HG02798 (cell line): ENCODE results near the gene TP53BP2.
"Not testable (repeated sequence)": the region's sequence is repeated elsewhere in the genome, so short reads cannot be mapped to it uniquely, and the experiment has no call there.

Experiments used
- ATAC-seq: cut with Tn5 transposase; IDR thresholded peaks from one replicate; pipeline ENCODE4 v1.9.1; 2021; ENCODE audit warnings: mild to moderate bottlenecking; ENCODE audit not compliant: unreplicated experiment, poor library complexity

TP53BP2 gene

DNA sequence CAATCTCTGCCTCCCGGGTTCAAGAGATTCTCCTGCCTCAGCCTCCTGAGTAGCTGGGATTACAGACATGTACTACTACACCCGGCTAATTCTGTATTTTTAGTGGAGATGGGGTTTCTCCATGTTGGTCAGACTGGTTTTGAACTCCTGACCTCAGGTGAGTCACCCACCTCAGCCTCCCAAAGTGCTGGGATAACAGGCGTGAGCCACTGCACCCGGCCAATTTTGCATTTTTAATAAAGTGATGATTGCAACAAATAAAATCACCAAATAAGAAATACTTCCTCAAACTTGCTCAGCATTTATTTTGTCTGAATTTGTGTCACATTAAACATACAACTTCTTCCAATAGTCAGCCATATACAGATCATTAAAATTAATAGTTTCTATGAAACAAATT, 35.8 kb downstream of the TP53BP2 start:
- not testable (repeated sequence) for ATAC-seq

DNA sequence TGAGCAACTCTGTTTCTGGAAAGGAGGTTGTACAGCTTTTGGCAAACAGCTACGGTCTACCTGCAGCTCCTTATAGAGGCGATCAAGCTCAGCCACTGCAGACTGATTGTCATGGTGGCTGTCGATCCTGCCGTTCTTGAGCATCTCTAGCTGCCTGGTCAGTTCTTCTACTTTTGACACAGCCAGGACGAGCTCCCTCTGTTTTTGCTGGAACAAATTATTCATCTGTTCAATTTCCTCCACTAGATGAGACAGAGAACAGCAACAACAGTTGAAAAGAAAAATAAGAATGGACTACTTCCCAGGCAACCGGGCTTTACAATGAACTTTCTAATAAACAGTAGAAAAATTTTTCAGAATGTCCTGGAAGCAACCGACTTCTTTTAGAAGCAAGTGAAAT, 42.5 kb downstream of the TP53BP2 start:
- no peak for ATAC-seq

DNA sequence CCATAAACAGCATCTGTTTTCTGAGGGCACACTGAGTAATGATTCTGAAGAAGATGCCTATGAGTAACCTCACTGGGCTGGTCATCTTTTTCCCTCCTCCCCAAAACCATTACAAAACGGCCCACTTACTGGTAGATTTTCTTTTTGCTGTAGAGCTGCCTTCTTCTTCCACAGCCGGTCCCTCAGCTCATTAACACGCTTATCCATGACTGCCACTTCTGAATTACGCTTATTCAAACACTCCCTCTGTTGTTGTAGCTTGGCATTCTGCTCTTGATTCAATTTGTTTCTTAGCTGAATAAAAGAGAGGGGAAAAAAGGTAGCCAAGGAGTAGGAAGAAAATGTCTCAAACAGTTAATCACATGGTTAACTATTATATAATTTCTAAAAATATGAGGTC, 43.1 kb downstream of the TP53BP2 start:
- ATAC-seq: no peak

DNA sequence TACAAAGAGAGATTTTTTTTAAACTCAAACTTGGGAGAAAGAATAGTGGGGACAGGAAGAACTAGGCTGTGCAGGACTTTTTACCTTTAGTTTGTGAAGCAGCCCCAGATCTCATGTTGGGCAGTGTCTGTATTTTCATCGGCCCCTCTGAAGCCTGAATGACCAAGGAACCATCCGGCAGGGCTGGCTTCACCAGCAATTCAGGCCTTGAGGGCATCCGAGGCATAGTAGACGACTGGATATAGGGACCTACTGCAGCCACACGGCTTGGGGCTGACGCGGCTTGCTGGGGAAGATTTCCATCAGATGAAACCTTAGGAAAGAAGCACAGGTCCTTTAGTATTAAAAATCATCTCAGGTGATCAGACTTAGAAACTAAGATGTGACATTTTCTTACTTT, 43.7 kb downstream of the TP53BP2 start:
- no peak for ATAC-seq

DNA sequence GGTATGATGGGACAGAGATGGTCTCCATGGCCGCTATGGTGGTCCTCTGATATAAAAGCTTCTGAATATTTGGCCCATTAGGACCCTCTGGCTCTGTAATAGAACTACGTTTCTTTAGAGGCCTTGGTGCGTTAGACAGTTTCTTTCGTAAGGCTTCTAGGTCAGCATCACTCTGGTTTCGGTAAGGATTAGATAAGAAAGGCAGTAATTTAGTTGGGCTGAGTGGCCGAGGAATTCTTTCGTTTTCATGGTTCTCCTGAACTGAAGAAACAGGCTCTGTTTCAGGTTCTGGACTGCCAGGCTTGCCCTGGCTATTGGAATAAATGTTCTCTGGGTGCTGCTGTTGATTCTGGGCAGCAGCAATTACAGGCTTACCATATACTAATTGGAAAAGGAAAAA, 49.5 kb downstream of the TP53BP2 start:
- ATAC-seq: no peak

DNA sequence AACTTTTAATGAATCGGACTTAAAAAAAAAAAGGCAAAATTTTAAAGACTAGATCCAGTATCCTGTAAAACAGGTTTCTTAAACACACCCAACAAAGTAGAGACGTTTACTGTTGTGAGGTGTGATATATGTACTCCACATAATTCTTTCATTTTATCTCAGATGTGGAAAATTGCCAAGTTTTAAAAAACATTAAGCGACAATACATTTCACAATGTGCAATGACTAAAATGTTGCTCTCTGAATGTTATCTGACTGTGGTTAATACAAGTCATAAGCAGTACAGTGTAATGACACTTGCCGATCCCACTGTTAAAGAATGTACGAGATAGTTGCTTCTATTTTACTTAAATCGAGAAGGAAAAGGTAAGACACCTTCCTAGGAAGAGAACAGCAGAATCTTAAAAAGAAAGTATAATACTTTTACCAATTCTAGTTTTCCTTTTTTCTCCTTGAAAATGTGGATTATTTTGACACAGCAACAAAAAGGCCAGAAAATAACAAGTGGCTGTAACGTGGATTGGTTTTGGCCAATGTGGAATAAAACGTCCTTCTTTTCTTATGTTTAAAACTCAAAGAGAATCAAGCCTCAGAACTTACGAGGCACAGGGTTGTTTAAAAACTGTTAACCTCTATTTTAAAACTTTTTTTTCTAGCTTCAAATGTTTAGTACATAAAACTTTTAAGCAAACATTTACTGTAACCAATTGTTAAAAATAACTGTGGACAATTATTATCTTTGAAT, 51.4 kb downstream of the TP53BP2 start:
- ATAC-seq: no peak

DNA sequence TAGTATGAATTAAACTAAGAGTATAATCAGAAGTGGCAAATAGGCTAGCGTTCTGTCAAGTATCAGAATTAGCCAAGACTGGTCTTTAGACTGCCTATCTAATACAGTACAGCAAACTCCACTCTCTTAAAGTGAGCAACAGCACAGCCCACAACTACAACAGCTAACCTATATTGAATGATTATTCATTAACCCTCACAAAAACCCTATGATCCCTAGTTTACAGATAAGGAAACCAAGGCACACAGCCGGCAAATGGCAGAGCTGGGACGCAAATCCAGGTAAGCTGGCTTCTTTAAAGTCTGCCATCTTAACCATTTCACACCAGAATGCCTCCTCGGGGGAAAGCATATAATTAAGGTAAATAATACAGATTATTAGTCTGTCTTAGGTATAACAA, 52.0 kb downstream of the TP53BP2 start:
- no peak for ATAC-seq

DNA sequence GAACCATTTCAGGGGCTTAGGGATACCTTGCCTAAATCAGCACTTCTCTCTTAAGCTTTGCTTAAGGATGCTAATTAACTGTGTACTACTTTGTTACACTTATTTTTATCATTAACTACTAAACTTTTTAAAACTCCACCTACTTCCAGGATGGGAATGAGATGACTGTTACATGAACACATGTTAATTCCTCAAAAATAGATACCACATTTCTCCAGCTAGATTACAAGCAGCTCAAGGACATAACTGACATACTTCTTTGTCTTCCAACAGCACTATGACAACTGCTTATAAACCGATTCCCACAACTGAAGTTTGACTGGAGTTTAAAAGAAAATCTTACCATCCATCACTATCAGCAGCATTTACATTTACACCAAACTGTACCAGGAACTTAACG, 53.7 kb downstream of the TP53BP2 start:
- no peak for ATAC-seq

DNA sequence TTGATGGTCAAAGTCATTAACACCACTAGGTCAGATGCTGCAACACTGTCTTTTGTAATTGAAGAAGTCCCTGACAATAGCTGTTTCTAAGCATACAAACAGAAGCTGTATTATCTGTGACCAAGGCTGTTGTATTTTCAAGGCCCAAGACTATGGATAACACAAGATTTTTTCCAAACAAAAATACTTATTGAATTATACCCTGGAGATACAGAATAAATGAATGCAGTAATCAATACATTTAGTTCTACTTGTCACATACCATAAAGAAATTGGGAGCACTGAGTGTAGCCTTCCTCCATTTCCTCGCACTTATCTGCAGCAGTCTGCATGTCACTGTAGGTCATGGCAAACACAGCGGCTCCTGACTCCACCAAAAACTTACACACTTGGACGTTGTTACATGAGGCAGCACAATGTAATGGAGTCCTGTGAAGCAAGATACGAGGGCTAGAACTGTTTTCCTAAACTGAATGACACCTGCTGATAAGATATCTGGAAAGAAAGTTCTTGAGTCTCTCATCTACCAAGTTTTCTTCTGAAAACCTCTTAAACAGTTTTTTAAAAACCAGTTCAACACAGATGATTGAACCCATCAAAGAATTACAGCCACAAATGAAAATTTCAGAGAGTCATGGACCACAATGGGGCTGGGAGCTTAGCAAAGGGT, 56.9 kb downstream of the TP53BP2 start:
- no peak for ATAC-seq

DNA sequence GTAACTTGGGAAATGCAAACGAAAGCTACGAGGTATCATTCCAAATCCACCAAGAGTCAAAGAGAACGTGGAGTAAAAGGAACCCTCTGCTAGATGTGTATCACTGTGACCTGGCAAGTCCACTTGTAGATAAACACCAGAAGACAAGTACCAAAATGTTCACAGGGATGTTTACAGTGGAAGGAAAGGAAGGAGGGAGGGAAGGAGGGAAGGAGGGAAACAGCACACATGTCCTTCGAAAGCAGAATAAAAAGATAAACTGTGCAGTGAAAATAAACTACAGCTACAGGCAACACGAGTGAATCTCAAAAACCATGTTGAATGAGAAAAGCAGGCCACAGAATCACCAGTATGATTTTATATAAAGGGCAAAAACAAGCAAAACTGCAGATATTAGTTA, 59.9 kb downstream of the TP53BP2 start:
- no peak for ATAC-seq

DNA sequence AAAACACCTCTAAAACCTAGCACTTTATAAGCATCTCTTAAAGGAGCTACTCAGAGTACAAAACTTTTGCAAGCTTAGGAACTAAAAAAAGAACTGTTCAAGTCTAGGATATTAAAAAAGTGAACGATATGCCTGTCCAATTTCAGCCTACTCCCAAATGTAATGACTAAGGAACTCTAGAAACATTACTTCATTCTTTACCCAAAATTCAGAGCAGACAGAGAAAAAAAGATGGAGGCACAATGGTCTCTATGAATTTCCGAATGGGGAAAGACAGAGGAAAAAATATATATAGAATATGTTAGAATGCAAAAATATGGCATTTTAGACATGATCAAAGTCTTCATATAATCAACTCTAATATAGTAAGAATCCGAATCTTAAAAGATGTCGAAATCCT, 61.2 kb downstream of the TP53BP2 start:
- no peak for ATAC-seq

DNA sequence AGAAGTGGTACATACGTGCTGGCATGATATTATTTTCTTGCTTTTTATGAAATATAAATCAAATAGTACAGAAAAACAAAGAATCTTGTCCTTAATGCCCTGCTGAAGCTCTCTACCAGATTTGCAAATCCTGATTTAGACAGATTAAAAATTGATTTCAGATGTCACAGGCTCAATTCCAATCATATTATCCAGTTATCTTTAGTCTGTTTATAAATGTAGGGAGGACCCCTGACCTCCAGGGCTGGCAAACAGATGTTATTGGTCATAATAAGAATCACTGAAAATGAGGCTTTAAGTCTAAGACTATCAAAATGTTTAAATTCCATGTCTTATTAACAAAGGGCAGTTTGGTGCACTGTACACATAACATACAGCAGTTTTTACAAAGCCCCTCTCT, 62.1 kb downstream of the TP53BP2 start:
- ATAC-seq: no peak

DNA sequence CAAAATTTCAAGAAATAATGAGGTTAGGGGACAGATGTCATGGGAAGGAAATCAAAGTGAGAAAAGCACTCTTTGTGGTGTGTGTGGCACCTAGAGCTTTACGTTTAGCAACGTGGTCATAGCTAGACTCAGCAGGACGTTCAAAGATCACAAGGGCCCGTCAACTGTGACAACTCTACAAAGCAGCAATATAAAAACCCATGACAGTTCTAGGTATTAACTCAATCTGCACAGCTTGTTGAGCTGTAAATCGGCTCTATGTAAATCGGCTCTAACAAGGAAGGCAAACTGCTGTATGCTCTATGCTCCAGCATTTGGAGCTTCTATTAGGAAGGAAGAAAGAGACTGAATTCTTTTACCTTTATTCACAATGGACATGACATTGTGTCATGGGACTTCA, 64.8 kb downstream of the TP53BP2 start:
- no peak for ATAC-seq

DNA sequence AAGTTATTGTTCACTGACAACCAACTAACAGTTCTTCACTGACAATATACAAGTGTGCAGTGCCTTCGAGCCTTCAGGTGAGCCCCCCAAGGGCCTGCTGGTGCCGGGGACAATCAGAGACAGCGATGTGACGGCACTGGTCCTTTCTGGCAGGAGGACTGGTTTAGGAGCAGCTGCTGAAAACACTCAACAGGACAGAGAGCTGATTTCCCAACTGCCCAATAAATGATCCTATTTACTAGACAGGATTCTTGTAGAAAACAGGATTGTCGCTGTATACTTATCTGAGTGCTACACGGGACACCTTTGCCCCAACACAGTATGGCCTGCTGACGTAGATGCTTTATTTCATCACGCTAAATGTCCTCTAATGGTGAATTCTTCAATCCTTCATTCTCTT, 65.4 kb downstream of the TP53BP2 start:
- no peak for ATAC-seq

DNA sequence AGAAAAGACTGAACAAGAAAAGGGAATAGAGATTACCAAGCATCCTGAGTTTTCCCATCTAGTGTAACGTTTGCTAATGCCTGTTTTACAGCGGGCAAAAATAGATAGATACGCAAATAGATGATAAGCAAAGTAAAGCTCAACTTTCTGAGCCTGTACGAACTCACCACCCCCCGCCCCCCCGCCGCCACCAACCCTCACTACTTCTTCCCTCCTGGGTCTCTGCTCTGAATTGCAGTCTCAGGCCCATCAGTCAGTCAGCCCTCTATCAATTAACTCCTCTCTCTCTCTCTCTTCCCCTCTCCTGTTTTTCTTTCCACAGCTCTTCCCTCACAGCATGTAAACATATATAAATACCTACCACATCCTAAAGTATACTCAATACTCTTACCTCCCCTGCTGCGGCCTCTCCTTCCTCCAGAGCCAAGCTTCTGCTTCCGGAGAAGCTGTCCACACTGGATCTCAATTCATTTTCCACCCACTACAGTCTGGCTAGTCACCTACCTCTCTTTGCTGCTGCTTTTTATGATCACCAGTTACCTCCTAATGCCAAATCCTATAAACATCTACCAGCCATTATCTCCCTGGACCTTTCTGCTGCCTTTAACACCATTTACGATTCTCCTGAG, 68.8 kb downstream of the TP53BP2 start:
- no peak for ATAC-seq

DNA sequence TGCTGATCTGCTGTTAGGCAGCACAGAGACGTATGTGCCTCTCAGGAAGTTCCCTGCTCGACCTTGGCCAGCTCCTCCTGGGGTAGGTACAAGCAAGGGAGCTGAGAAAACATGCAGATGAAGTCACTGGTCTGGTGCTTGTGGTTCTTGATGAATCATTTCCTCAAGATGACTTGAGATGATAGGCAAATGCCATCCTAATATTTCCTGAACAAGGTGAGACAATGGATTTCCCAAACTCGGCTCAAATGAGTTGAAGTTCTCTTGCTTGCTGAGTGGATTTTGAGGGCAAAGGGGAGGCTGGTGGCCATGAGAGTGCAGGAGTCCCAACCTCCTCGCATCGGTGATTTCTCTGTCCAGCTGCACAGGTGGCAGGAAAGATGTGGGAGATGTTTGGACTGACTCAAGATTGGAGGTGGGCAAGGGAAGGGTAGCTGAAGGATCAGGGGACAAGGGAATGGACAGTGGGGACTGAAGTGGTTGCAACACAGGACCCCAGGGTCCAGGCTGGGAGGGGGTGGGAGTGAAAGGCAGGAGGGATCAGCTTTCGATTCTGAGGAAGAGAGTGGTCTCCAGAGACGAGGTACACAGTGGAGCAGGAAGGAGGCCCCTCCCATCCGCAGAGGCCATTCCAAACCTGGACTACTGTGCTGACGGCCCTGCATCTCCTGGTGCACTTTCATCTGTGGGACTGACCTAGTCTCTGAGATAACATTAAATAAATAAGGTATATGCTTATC, 69.5 kb downstream of the TP53BP2 start:
- ATAC-seq: no peak

DNA sequence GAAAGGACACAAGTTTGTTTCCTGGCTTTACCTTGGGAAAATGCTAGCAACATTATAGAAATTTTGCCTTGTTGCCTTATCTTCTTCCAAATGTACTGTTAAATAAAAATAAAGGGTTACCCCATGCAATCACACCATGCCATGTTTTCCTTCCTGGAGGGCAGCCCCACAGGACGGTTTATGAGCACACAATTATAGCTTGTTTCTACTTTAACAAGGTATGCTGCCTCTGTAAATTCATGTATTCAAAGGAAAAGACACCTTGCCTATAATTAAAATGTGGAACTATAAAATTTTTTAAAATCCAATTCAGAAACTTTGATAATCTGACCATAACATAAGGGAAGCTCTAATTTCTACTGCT, 70.1 kb downstream of the TP53BP2 start:
- no peak for ATAC-seq

DNA sequence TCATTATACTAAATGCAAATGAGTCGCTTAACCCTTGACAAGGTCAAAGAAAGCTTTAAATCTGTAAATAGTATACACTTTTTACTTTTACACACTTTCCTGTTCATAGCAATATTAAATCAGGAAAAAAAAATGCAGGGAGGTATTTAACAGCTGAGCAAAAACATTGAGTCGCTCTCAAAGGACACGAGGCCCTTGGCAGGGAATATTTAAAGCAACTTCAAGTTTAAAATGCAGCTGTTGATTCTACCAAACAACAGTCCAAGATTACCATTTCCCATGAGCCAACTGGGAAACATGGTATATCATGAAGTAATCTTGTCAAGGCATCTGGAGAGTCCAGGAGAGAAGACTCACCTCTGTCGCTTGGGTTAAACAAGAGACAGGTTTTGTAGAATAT, 70.7 kb downstream of the TP53BP2 start:
- no peak for ATAC-seq

DNA sequence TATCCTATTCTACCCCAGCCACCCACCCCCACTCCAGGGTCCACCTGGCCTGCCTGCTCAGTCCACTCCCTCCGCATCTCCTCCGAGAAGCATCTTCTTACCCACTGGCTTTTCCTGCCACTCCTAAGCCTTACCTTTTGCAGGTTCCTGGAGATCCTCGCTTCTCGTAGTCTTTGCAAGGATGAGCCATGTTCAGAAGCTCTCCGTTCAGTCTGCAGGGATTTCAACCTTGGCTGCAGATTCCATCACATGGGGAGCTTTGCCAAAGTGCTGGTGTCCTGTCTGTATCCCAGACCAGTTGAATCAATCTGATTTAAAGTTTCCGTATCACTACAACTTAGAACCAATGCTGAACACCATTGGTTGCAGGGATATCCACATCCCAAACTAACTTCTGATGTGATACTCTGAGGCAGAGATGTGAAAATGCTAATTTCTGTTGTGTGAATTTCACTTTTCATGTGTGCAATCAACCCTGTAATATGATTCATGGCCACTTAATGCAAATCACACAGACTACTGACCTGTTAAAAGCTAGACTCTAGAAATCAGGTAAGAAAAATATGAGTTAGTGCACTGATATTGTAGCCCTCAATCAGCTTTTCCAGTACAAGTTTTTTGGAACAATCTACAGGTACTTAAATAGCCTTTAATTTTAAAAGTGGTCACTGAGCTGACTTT, 71.5 kb downstream of the TP53BP2 start:
- ATAC-seq: no peak

DNA sequence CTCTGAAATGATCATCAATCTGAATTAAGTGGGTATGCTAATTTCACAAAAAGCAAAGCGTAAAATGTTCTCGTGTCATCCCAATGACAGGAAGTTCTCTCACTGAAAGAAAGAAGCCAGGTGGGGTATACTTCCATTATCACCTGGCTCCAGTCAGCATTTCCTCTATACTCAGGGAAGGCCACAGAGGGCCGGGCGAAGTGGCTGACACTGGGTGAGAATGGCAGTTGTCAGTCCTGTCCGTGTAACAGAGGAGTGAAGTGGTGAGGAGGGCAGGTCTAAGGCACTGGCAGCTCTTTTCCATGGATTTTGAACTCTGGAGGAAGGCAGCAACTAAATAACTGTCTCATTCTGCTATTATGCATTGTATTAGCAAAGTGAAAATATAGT, 73.0 kb downstream of the TP53BP2 start:
- ATAC-seq: no peak
